Upper lobe of left lung (tissue), 6 donors: ENCODE data around the gene MFN1. TPM values are rescaled to one million over a fixed set of nuclear protein-coding genes. Genes with fewer than 3 reads are reported as not detected.
"Not testable (repeated sequence)": the region's sequence is repeated elsewhere in the genome, so short reads cannot be mapped to it uniquely, and the experiment has no call there.

ENCODE experiments used
- ATAC-seq, 2 donors: fragments of 200-7000 bp; cut with Tn5 transposase; one replicate each; pipeline ENCODE4 v1.9.1; 2022; ENCODE audit warnings: mild to moderate bottlenecking in 2 of 2, moderate library complexity in 2 of 2; ENCODE audit not compliant: low FRiP score in 2 of 2
- DNase-seq, 2 donors: peaks; one replicate each; pipeline ENCODE4 v3.0.0-alpha.2; 2019 to 2020
- H3K27ac ChIP-seq, 4 donors: fragments of 200-600 bp; sonication (generic); one replicate each; pipeline ENCODE4 v1.5.1; 2016 to 2019
- H3K27me3 ChIP-seq, 4 donors: fragments of 200-600 bp; sonication (generic); one replicate each; pipeline ENCODE4 v1.5.1; 2017 to 2019
- H3K36me3 ChIP-seq, 4 donors: fragments of 200-600 bp; sonication (generic); one replicate each; pipeline ENCODE4 v1.5.1; 2016 to 2019
- H3K4me1 ChIP-seq, 4 donors: fragments of 200-600 bp; sonication (generic); one replicate each; pipeline ENCODE4 v1.5.1; 2018 to 2019
- H3K4me3 ChIP-seq, 4 donors: fragments of 200-600 bp; sonication (generic); one replicate each; pipeline ENCODE4 v1.5.1; 2017 to 2019; ENCODE audit warnings: mild to moderate bottlenecking in 2 of 4, moderate library complexity in 1 of 4
- H3K9me3 ChIP-seq, 4 donors: fragments of 200-600 bp; sonication (generic); one replicate each; pipeline ENCODE4 v1.5.1; 2018 to 2019
- CTCF ChIP-seq, 6 experiments: fragments of 450-650 bp in 4 of 6; fragments of 200-600 bp in 2 of 6; sonication (generic) in 2 of 6; IDR thresholded peaks; one replicate each; pipeline ENCODE4 v1.5.1; 2016 to 2019; ENCODE audit warnings: antibody characterized with exemption in 6 of 6
- EP300 ChIP-seq, 4 donors: sonication (generic); formaldehyde crosslinking; IDR thresholded peaks; one replicate each; pipeline ENCODE4 v1.5.1; 2017; ENCODE audit warnings: antibody characterized with exemption in 4 of 4, control low read depth in 2 of 4
- POLR2A ChIP-seq, 4 donors: fragments of 450-650 bp; IDR thresholded peaks; one replicate each; pipeline ENCODE4 v1.5.1; 2016 to 2017; ENCODE audit warnings: antibody characterized with exemption in 4 of 4, mild to moderate bottlenecking in 2 of 4
- POLR2AphosphoS5 ChIP-seq, 2 donors: sonication (generic); formaldehyde crosslinking; IDR thresholded peaks; one replicate each; pipeline ENCODE4 v1.5.1; 2017; ENCODE audit warnings: antibody characterized with exemption in 2 of 2
- whole genome bisulfite sequencing, 2 donors: methylation state at CpG; one replicate each; pipeline ENCODE4 v1.1.5; 2017 to 2018; 5-methylcytosine and 5-hydroxymethylcytosine counted together
- total RNA-seq, 6 donors: library from RNA; depleted of rRNA in 4 of 6; stranded (reverse); fragments of >200 nt in 4 of 6; gene quantifications; one replicate each; pipeline versions ENCODE4 v1.1.0 to v1.2.1, GENCODE V29; 2016 to 2021
- donor health status: DM: no; HTN: no; CAD: no; lungs with moderate emphysema.
- donor health status: DM: no; HTN: yes; CAD: no; lungs with severe emphysema.

The MFN1 gene
- total RNA-seq, 6 donors from 2014 or later = 36.0 to 62.6 (median 47.8) TPM

GRCh38 chr3:179304605-179305004, 42.9 kb upstream of the MFN1 start:
- DNase-seq (no peak), ATAC-seq (no peak)
- WGBS, 2 donors = 20 to 31% methylated on average over 2 of the region's 2 CpGs
- Histone ChIP-seq H3K4me1 (no peaks in the 10 kb centered on the region), H3K27me3 (no peaks in the 10 kb centered on the region), H3K27ac (no peak overlapping the region), H3K36me3 (no peaks in the 10 kb centered on the region), H3K4me3 (no peak overlapping the region), H3K9me3 (no peaks in the 10 kb centered on the region)
- TF ChIP-seq POLR2AphosphoS5 (IDR thresholded peaks at IDR 0.05) (no peak), POLR2A (IDR thresholded peaks at IDR 0.05) (no peak), CTCF (IDR thresholded peaks at IDR 0.05) (no peak), EP300 (IDR thresholded peaks at IDR 0.05) (no peak)

DNA sequence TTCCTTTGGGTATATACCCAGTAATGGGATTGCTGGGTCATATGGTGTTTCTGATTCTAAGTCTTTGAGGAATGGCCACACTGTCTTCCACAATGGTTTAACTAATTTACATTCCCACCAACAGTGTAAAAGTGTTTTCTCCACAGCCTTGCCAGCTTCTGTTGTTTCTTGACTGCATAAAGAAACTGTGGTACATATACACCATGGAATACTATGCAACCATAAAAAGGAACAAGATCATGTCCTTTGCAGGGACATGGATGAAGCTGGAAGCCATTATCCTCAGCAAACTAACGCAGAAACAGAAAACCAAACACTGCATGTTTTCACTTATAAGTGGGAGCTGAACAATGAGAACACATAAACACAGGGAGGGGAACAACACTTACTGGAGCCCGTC, 40.1 kb upstream of the MFN1 start:
- 67 to 70% methylated on average over 2 of the region's 2 CpGs for WGBS, 2 donors
- not testable (repeated sequence) for ATAC-seq

DNA sequence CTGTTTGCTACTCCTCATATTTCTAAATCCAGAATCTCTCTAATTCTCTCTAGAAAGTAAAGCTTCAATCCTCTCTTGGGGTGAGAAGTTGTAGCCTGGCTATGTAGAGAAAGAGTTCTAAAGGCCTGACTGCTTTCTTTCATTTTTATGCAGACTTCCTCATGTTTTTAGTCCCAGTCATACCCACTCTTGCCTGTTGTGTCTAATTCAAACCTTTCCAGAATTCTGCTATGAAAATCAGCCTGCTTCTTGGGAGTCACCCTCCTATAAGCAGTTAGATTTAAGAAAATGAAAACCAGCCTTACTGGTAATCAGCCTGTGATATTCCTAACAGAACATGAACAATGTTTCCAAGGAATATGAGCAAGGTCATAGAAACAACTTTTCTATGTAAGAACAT, 39.5 kb upstream of the MFN1 start:
- Histone ChIP-seq H3K9me3 (no peaks in the 10 kb centered on the region), H3K4me1 (no peaks in the 10 kb centered on the region), H3K27me3 (no peaks in the 10 kb centered on the region), H3K36me3 (no peaks in the 10 kb centered on the region), H3K4me3 (no peak overlapping the region), H3K27ac (no peak overlapping the region)
- ATAC-seq (no peak), DNase-seq (no peak)
- TF ChIP-seq CTCF (IDR thresholded peaks at IDR 0.05) (no peak), POLR2AphosphoS5 (IDR thresholded peaks at IDR 0.05) (no peak), EP300 (IDR thresholded peaks at IDR 0.05) (no peak), POLR2A (IDR thresholded peaks at IDR 0.05) (no peak)

More for the DNA sequence above, 40.1 kb upstream of the MFN1 start:
- not testable (repeated sequence) for H3K36me3 ChIP-seq, H3K9me3 ChIP-seq, H3K4me1 ChIP-seq, H3K27me3 ChIP-seq, H3K27ac ChIP-seq, DNase-seq, H3K4me3 ChIP-seq

GRCh38 chr3:179309225-179310078, 38.1 kb upstream of the MFN1 start:
- no peak overlapping the region for H3K27ac ChIP-seq
- H3K4me1 ChIP-seq = no peaks in the 10 kb centered on the region
- no peaks in the 10 kb centered on the region for H3K36me3 ChIP-seq
- H3K4me3 ChIP-seq = no peak overlapping the region
- H3K9me3 ChIP-seq = no peaks in the 10 kb centered on the region
- TF ChIP-seq POLR2A (IDR thresholded peaks at IDR 0.05) = no peak
- TF ChIP-seq POLR2AphosphoS5 (IDR thresholded peaks at IDR 0.05) = no peak
- TF ChIP-seq EP300 (IDR thresholded peaks at IDR 0.05) = no peak
- TF ChIP-seq CTCF (IDR thresholded peaks at IDR 0.05) = no peak
- no peaks in the 10 kb centered on the region for H3K27me3 ChIP-seq
- DNase-seq = no peak
- no peak for ATAC-seq
- WGBS, 2 donors = 53 to 59% methylated on average over 1 of the region's 1 CpG

DNA sequence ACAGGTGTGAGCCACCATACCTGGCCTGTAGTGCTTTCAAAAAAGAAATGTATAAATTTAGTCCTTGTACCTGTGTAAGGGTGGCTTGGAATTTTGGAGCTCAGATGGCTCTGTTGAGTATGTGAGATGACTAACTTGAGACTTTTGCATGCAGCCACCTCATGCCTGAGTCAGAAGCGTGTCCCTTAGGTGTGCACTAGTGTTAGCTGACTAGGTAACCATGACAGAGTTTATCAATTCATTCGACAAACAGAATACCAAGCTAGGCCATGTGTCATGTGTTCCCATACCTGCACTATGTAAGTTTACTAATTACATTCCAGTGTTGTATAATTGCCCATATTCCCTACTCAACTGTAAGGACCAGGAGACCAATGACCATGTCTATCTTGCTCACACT, 28.6 kb upstream of the MFN1 start:
- 93 to 97% methylated on average over 2 of the region's 2 CpGs for WGBS, 2 donors
- no peak for ATAC-seq
- Histone ChIP-seq H3K9me3 (no peaks in the 10 kb centered on the region), H3K4me3 (no peak overlapping the region), H3K27ac (no peak overlapping the region), H3K36me3 (no peaks in the 10 kb centered on the region), H3K4me1 (peaks cover 0 to 12% (median 5%) of the 10 kb centered on the region in 4 donors), H3K27me3 (no peaks in the 10 kb centered on the region)
- no peak for TF ChIP-seq EP300 (IDR thresholded peaks at IDR 0.05)
- TF ChIP-seq POLR2AphosphoS5 (IDR thresholded peaks at IDR 0.05) = no peak
- no peak for TF ChIP-seq POLR2A (IDR thresholded peaks at IDR 0.05)
- no peak for TF ChIP-seq CTCF (IDR thresholded peaks at IDR 0.05)
- no peak for DNase-seq
